ENCODE results near the gene APRT.
A peak's percentile ranks its signal among the peaks of the same experiment; 100 is the strongest.

The APRT gene, protein sequence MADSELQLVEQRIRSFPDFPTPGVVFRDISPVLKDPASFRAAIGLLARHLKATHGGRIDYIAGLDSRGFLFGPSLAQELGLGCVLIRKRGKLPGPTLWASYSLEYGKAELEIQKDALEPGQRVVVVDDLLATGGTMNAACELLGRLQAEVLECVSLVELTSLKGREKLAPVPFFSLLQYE

DNA sequence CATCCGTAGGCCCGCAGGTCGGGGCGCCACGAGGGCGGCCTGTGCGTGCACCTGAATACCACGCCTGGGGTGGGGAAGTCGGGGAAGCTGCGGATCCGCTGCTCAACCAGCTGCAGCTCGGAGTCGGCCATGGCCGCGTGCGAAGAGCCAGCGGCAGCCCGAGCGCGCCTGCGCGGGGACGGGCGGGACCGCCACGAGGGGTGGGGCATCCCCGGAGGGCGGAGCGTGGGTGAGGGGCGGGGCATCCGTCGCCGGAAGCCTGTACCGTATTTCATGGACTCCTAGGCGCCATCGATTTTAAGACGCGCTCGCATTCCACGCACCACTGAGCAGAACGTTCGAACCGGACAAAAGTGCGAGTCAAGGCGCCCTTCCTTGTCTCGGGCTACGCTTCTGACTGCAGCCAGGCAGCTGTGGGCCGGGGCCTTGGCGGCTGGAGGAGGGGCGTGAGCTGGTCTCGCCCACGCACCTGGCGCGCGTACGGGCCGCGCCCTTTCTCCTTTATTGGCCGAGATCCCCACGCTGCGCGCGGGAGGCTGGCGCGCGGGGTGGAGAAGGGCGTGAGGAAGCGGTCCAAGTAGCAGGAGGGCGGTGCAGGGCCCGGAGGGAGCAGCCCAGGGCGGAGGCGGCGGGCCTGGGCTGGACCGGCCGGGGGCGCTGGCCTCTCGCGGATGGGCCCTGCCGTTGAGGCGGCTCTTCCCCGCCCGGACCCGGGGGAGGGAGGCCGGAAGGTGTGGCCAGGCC lies at the start of gene APRT:
TSS of gene APRT (minus strand) at position 160 of the 744 bp plus-strand sequence. CDS start at position 131, 29 bp downstream.
- peak; percentile 75 to 78 for ATAC-seq

DNA sequence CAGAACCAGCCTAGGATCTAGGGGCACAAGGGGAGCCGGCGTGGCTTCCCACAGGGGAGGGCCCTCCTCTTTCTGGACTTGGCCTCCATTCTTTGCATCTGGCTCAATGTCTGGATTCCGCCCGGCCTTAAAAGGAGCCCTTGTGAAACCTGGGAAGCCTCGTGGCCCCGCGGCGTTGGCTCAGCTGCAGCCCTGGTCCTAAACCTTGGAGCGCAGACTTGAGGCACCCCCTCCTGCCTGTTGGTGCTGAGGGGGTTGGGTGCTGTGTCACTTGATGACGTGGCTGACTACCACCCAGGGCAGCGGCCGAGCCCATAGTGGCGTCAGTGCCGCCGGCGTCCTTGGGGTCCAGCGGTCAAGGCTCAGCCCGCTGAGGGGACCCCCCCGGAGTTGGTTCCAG lies 49.6 kb upstream of the APRT start:
- no peak for ATAC-seq

DNA sequence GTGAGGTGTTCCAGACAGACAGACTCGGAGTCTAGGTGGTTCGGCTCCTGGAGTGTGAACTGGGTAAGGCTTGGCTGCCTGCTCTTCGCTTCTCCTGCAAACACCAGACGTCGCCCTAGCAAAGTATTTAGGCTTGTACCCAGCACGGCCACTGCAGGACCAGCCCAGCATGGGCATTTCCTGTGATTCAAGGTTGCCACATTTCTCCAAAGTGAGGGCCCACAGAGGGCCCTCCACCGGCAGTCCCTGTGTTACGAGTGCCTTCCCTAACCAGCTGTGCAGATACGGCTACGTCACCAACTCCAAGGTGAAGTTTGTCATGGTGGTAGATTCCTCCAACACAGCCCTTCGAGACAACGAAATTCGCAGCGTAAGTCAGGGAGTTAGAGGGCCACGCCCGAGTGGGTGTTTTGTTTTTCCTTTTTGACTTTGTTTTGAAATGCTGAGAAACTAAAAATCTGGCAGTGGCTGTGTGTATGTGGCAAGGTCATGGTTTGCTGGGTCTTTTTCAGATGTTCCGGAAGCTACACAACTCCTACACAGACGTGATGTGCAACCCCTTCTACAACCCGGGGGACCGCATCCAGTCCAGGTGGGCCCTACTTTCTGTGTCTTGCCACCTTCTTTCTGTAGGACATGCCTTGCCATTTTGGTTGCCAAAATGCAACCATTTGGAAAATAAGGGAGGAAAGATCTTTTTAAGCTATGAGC lies 47.8 kb upstream of the APRT start:
- no peak for ATAC-seq

DNA sequence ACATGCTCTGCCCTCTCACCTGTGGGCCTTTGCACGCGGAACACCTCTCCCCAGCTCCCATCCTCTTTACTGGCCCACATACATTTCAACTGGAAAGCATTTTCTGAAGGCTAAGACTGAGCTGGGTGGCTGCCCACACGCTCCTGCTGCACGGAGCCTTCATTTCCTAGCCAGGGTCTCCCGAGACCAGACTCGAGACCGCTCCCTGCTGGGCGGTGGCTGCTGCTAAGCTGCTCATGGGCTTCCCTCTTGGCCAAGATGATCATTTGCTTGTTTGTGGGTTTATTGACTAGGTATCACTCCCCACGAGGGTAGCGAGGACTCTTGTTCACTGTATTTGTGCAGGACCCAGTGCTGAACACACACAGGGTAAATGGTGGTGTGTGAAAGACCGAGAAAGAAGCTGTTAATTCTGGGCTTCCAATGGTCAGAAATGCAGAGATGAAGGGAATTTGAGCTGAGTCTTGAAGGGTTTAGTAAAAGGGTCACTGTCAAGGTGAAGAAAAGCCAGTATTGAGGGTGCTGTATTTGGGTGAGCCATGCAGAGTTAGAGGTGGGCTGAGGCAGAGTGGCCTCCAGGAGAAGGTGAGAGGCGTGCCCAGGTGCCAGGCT lies 46.1 kb upstream of the APRT start:
- ATAC-seq = peak; percentile 67 to 71

DNA sequence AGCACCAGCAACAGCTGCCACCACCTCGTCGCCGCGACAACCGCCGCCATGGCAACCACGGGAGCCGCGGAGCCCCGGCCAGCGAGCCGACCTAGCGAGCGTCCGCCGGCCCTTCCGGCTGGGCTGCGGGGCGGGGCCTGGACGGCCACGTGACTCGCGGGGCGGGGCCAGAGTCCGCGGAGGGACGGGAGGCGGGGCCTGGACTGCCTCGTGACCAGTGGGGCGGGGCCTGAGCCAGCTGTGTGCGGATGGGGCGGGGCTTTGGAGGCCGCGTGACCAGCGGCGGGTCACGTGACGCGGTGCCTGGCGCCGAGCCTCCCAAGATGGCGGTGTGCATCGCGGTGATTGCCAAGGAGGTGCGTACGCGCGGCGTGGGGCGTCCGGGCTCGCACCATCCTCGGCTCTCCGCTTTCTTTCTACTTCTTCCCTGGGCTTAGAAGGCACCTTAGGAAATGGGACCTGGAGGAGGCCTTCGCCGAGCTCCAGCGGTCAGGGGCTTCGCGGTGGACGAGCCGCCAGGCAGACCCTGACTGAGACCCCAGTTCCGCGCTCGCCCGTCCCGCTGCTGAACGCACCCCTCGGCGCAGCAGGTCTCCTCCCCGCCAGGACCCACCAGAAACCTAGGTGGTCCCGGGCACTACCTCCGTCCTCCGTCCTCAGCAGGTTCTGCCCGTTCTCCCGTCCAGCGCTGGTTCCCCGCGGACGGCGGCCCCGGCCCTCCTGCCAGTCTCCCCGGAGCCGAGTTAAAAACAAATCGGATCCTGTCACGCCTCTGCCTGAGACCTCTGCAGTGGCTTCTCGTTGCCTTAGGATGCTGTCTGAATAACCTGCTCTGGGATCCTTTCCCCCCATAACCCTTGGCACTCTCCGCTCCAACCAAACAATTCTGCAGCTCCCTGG lies 45.4 kb upstream of the APRT start, which contains the start of the genes GALNS and TRAPPC2L:
TSS of gene GALNS (minus strand) at position 120 of the 900 bp plus-strand sequence. CDS start at position 50, 70 bp downstream.
TSS of gene TRAPPC2L (plus strand) at position 300 of the 900 bp plus-strand sequence. CDS start at position 324, 24 bp downstream.
- ATAC-seq = peak; percentile 83 to 84

DNA sequence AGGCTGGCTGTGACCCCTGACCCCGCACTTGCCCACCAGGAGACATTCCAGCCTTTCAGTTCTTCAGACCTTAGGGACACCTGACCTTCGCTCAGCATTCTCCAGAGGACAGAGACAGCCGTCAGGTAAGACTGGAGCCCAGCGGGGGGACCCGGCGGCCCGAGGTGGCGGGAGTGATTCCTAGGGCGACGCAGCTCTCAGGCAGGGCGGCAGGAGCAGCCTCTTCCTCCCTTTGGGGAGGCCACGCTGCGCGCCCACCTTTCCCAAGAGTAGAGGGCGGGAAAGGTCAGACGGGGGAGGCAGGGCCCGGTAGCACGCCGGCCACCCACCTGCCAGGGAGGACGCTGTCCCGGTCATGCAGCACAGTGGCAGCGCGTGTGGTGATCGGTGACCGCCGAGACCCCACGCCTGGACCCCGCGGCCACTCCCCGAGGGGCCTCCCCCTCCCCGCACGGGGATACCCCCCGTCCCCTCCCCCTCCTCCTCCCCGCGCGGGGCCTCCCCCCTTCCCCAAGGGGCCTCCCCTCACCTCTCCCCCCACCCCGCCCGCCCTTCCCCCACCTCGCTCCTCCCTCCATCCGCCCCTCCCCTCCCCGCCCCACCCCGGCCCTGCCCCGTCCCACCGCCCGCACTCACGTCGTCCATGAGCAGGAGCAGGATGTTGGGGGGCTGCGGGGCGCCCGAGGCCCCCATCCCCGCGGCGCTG lies 44.5 kb upstream of the APRT start:
- ATAC-seq = peak; percentile 29 to 35

DNA sequence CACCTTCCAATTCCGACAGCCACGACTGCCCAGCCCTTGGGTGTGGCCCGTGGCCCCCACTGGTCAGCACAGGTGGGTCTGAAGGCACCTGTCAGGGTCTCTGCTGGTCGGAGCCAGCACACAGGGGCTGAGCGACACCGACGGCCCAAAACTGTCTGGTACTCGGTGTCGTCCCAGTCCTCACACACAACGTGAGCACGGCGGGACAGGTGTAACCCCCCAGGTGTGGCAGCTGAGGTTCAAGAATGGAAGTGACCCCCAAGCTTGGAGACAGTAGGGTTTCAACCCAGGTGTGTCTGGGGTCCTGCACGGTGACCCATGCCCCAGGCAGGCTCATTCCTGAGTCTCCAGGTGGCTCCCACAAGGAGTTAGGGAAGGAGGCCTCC lies 44.0 kb upstream of the APRT start:
- no peak for ATAC-seq

DNA sequence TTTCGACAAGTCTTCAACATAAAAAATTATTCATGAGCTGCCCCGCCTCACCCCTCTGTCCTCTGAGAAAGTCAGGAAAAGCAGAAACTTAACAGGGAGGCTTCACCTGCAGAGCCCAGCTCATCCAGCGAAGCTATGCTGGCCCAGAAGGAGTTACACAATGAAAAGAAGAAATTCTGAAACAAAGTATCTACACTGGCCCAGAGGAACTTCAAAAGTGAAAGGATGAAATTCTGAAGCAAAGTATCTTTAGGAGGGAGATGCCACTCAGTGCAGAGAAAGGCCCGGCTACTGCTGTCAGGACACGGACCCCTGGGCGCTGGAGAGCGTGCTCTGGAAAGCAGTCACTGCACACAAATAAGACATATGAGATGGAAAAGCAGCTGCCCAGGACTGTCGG lies 43.4 kb upstream of the APRT start:
- no peak for ATAC-seq

DNA sequence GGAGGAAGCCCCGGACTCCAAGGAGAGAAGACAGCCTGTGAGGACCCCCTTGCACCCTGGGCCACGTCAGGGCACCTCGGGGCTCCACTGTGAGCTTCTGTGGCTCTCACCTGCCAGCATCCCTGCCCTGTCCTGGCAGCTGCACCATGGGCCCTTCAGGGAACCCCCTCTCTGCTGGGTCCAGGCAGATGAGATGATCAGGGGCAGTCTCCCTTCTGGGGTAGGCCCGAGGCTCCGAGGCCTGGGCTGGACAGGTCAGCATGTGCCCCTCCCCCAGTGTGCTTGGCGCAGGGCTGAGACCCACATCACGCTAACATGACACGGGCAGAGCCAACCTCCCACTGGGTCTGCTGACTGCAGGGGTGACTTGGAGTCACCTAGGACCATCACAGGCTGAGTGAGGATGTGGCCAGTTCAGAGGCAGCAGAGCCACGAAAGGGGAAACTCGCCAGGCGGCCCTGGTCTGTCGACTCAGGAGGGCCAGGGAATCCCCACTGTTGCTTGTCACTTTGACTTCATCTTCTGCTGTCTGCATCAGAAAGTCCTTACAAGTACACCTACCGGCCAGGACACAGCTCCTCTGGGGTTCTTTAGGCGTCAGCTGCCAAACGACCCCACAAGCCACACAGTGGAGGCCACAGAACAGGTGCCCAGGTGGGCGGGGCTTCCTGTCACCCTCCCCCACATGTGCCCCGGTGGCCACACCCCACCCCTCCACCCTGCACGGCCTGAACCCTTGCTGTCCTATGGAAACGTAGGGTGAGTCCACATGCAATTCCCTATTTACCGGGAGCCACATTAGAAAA lies 42.8 kb upstream of the APRT start:
- no peak for ATAC-seq

DNA sequence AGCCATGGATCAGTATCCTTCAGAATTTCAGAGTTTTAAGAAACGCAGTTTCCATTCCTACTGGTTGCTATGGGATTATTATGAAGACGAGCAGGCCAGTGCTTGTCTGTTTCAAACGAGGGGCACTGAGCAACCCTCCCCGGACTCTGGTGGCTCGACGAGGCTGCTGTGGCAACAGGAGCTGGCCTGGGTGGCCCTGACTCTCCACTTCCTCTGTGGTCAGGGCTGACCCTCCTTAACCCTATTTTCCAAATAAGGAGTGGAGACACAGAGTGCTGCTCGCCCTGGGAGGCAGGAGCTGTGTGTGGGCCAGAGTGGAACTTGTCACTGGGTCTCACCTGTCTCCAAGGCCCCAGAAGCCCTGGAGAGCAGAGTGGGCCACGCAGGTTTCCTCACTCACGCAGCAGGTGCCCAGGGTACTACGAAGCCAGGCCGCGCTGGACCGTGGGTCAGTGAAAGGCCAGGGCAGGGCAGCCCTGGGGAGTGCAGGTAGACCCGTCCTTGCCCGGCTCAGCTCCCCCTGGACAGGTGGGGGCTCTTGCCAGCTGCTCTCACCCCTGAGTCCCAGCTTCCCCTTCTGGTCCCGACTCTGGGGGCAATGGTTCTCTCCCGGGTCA lies 41.7 kb upstream of the APRT start:
- ATAC-seq = no peak

DNA sequence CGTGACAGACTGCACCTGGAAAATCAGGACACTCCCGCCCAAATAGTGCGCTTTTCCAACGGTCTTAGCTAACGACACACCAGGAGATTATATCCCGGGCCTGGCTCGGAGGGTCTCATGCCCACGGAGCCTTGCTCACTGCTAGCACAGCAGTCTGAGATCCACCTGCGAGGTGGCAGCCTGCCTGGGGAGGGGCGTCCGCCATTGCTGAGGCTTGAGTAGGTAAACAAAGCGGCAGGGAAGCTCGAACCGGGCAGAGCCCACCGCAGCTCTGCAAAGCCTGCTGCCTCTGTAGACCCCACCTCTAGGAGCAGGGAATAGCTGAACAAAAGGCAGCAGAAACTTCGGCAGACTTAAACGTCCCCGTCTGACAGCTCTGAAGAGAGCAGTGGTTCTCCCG lies 39.9 kb upstream of the APRT start:
- ATAC-seq = no peak

DNA sequence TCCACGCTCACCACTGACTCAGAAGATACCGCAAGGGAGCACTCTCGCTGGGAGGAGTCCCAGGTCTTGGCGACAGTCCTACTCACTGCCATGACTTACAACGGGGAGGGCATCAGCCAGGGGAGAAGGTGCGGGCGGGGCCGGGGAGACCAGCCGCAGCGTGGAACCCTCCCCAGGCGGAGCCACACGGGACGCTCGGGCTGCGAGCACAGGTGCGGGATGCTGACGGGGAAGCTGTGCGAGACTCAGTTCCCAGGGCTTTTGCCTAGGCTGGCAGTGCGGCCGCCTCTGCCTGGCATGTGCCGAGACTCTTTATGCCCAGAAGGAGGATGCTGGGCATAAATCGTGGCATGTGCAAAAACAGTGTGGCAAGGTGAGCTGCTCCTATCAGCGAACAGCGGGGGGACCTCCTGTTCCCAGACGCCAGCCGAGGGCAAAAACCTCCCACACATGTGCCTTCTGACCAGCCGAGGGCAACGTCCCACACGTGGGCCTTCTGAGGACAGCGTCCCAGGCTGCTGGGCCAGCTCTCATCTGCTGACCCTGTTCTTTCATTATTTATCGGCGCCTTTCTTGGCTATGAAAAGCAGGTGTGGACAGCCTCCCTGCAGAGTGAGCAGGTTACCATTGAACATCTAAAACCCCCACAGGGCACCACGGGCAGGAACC lies 38.9 kb upstream of the APRT start:
- no peak for ATAC-seq

DNA sequence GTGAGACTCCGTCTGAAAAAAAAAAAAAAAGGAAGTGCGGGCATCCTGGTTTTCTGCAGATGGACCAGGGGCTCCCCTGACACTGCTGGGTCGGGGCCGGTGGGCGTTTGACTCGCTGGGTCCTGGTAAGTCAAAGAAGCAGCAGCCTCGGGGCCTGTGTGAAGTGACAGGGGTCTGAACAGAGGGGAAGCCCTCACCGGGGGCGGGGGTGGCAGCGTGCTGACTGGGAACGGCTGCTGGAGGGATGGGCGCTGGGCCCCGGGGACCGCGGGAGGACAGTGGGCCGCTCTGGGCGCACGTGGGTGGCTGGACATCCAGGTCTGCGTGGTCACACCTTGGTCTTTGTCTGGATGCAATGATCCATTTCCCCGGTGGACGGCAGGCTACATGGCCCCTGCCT lies 36.8 kb upstream of the APRT start:
- ATAC-seq = no peak

DNA sequence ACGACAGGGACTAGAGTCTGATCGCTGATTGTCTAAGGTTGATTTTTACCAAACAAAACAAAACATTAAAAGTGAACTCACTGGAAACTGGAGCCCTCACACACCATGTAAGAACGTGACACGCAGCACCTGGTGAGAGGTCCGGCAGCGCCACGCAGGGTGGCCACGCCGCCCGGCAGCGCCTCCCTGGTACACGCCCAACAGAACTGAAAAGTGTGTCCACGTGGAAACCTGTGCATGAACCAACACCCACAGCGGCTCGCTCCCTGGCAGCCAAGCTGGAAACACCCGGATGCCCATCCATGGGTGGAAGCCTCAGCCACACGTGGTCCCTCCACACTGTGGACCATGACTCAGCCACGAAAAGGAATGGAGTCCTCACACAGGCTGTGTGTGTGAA lies 35.9 kb upstream of the APRT start:
- no peak for ATAC-seq

DNA sequence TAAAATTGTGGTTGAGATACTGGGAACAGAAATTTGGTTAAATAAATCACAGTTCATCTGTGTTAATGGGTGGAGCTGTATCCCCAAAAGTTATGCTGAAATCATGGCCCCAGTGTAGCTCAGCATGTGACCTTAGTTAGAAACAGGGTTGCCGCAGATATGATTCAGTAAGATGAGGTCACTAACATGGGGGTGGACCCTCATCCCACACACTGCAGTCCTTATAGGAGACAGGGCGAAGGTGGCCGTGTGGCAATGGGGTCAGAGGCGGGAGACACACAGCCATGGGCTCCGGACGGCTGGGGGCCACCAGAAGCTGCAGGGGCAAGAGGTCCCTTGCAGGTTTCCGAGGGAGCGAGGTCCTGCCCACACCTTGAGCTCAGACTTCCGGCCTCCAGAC lies 34.4 kb upstream of the APRT start:
- no peak for ATAC-seq

DNA sequence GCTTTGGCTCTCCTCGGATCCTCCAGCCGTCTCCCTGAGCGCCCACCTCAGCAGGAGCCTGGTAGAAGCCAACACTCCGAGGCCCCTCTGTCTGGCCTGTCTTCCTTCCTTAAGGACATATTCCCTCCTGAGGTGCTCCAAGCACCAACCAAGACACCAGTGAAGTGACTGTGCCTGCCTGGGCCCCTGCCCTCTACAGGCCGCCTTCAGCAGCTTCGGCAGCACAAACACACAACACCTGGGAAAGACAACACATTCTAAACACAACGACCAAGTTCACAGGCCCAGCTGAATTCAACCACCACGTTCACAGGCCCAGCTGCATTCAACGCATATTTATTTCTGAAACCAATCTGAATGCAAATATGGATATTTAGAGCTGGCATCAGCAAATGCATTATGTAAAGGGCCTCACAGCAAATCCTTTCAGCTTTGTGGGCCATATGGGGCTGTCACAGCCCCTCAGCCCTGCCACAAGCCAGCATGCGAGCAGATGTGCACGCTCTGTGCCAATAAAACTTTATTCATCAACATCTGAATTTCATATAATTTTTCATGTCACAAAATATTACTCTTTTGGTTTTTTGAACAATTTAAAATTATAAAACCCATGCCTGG lies 32.8 kb upstream of the APRT start:
- ATAC-seq = no peak

DNA sequence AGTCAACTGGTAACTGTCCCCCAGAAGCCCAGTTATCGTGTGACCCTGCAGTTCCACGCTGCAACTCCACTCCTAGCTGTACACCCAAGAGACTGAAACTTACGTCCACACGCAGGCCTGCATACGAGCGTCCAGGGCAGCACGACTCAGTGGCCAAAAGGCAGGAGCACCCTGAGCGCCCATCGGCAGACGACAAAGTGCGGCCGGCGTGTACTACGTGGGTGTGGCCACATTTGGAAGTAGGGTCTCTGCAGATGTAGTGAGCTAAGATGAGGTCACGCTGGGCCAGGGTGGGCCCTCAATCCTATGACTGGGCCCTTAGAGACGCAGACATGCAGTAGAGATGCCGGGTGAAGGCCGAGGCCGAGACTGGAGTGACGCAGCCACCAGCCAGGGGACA lies 31.5 kb upstream of the APRT start:
- ATAC-seq = no peak

DNA sequence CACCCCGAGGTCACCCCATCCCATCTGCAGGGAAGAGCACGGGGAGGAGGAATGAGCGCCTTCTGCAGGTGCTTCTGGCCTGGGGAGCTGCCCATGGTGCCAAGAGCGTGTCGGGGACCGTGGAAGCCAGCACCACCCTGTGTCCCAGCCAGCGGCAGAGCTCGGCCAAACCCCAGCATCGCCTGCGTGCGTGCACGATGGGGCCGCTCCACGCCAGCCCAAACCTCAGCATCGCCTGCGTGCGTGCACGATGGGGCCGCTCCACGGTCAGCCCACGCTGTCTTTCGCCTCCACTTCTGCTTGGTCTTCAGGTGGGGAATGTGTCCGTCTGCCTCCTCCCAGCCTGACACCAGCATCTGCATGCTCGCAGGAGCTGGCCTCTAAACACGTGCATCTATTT lies 31.1 kb upstream of the APRT start:
- ATAC-seq = no peak

DNA sequence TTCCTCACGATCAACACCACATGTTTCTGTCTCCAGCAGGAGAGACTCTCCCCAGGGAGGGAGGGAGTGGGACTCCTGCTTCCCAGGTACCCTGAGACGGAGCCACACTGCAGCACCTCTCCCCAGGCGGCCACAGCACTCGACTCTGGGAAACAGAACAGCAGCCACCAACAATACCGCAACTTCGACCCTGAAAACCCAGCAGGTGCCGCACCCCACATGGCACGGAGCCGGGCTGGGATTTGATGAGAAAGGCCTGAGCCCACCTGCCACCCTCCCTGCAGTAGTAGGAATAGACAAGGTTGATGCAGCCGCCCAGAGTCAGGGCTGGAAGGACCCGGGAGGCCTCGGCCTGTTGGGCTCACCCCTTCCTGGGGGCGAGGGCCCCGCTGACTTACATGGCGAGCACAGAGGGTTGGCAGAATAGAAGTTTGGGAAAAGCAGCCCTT lies 30.6 kb upstream of the APRT start:
- no peak for ATAC-seq
